CD8-positive, alpha-beta memory T cell (primary cell): Measurements from ENCODE around the gene POMGNT2. TPM values are rescaled to one million over a fixed set of nuclear protein-coding genes. Genes with fewer than 3 reads are reported as not detected.

Source experiments
- CTCF ChIA-PET: fragments of 350-600 bp; sonication (Branson Sonifier 250); formaldehyde crosslinking; loops from one replicate; lab custom pipeline; 2021; ENCODE audit warnings: antibody characterized with exemption; lab: Charles Lee
- POLR2A ChIA-PET: fragments of 350-600 bp; sonication (Branson Sonifier 250); formaldehyde crosslinking; loops from one replicate; lab custom pipeline; 2021; ENCODE audit warnings: antibody characterized with exemption; lab: Charles Lee
- DNase-seq, 5 donors: peaks; one replicate each; pipeline versions ENCODE4 v3.0.0 to v3.0.0-alpha.2; 2020 to 2022; ENCODE audit warnings: mixed read lengths in 1 of 5
- H3K27ac ChIP-seq: one replicate; pipeline ENCODE4 v1.7.0; 2013; ENCODE audit warnings: low read depth, mild to moderate bottlenecking, low read length, moderate library complexity
- H3K27me3 ChIP-seq: 2 replicates; pipeline ENCODE4 v1.7.0; 2013; ENCODE audit warnings: low read length, mild to moderate bottlenecking; ENCODE audit not compliant: insufficient read depth, poor library complexity, severe bottlenecking
- H3K36me3 ChIP-seq: 2 replicates; pipeline ENCODE4 v1.7.0; 2013; ENCODE audit warnings: mild to moderate bottlenecking, low read length, moderate library complexity; ENCODE audit not compliant: insufficient read depth
- H3K4me1 ChIP-seq: 2 replicates; pipeline ENCODE4 v1.7.0; 2013; ENCODE audit warnings: mild to moderate bottlenecking, low read length, moderate library complexity; ENCODE audit not compliant: insufficient read depth
- H3K4me3 ChIP-seq: 2 replicates; pipeline ENCODE4 v1.7.0; 2013; ENCODE audit warnings: mild to moderate bottlenecking, low read length
- H3K9me3 ChIP-seq: 2 replicates; pipeline ENCODE4 v1.7.0; 2013; ENCODE audit warnings: mild to moderate bottlenecking, low read length
- H3K27ac Mint-ChIP-seq, 8 donors: one replicate each; pipeline ENCODE4 v1.8.0; 2020 to 2021; ENCODE audit warnings: mixed read lengths in 8 of 8, mild to moderate bottlenecking in 6 of 8, inconsistent platforms in 3 of 8, moderate library complexity in 3 of 8
- H3K27me3 Mint-ChIP-seq, 2 donors: one replicate each; pipeline ENCODE4 v1.8.0; 2020 to 2021; ENCODE audit warnings: mixed read lengths in 2 of 2, mild to moderate bottlenecking in 1 of 2, moderate library complexity in 1 of 2
- H3K36me3 Mint-ChIP-seq, 3 donors: one replicate each; pipeline ENCODE4 v1.8.0; 2020 to 2021; ENCODE audit warnings: mixed read lengths in 3 of 3, inconsistent platforms in 1 of 3, mild to moderate bottlenecking in 1 of 3
- H3K4me1 Mint-ChIP-seq, 3 donors: one replicate each; pipeline ENCODE4 v1.8.0; 2020 to 2021; ENCODE audit warnings: mixed read lengths in 3 of 3, inconsistent platforms in 1 of 3, mild to moderate bottlenecking in 1 of 3
- H3K4me3 Mint-ChIP-seq, 7 donors: one replicate each; pipeline ENCODE4 v1.8.0; 2020 to 2021; ENCODE audit warnings: mixed read lengths in 7 of 7, mild to moderate bottlenecking in 6 of 7, moderate library complexity in 4 of 7, inconsistent platforms in 2 of 7
- H3K9me3 Mint-ChIP-seq, 5 donors: one replicate each; pipeline ENCODE4 v1.8.0; 2020 to 2022; ENCODE audit warnings: mixed read lengths in 5 of 5, mild to moderate bottlenecking in 3 of 5, moderate library complexity in 2 of 5, inconsistent platforms in 1 of 5
- polyA plus RNA-seq: library from polyadenylated mRNA; unstranded; fragments of 300-500 nt; fragmentation: Illumina TruSeq; gene quantifications from one replicate; pipeline ENCODE4 v1.2.3, GENCODE V29; 2021
- total RNA-seq, 2 experiments: library from RNA; stranded (reverse); gene quantifications; one replicate each; pipeline ENCODE4 v1.2.3, GENCODE V29; 2021

Gene POMGNT2
- total and polyA plus RNA-seq, 3 experiments from 2014 or later = 9.7 to 11.0 (median 10.0) TPM

DNA sequence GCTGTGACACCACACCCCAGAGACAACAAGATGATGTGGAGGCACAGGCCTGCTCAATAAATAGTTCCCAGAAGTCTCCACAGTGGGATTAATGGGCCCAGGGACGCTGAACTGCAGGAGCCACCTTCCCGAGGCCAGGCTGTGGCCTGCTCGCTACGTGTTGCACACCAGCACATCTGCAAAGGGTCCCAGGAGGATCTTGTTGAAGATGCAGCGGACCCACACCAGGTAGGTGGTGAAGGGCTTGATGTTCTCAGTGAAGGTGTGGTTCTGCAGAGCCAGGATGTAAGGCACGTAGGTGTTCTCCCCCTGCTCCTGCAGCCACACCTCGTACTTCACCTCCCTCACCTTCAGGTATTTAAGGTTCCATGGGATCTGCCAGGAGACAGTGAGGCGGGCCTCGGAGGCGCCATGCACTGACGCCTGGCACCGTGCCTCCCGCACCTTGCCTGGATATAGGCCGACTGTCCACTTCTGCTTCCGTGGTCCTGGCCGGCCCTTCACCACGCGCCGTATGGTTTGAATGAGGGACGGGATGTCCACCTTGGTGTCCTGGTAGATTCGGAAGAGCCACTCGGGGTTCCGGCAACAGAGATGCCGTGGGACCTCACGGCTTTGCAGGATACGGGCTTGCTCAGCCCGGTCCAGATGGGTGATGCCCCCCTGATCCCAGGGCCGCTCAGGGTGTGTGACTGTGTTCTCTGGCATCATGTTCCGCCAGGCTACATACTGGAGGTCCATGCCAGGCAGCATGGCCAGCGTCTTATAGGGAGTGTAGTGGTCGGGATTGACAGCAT lies 26.1 kb downstream of the POMGNT2 start:
- no peak overlapping the region for H3K27ac Mint-ChIP-seq
- peaks cover 0 to 10% (median 5%) of the 10 kb centered on the region in 5 donors for H3K9me3 Mint-ChIP-seq
- H3K36me3 ChIP-seq = peaks cover 3% of the 10 kb centered on the region
- peaks cover 0 to 3% (median 0%) of the 10 kb centered on the region in 3 donors for H3K4me1 Mint-ChIP-seq
- H3K4me3 ChIP-seq = no peak overlapping the region
- H3K4me1 ChIP-seq = no peaks in the 10 kb centered on the region
- no peak for DNase-seq
- POLR2A ChIA-PET = no interaction called here
- H3K27me3 ChIP-seq = no peaks in the 10 kb centered on the region
- CTCF ChIA-PET = no interaction called here
- H3K4me3 Mint-ChIP-seq = no peak overlapping the region
- H3K9me3 ChIP-seq = no peaks in the 10 kb centered on the region
- H3K27ac ChIP-seq = no peak overlapping the region
- peaks cover 48 to 65% (median 52%) of the 10 kb centered on the region in 3 donors for H3K36me3 Mint-ChIP-seq
- H3K27me3 Mint-ChIP-seq = no peaks in the 10 kb centered on the region

DNA sequence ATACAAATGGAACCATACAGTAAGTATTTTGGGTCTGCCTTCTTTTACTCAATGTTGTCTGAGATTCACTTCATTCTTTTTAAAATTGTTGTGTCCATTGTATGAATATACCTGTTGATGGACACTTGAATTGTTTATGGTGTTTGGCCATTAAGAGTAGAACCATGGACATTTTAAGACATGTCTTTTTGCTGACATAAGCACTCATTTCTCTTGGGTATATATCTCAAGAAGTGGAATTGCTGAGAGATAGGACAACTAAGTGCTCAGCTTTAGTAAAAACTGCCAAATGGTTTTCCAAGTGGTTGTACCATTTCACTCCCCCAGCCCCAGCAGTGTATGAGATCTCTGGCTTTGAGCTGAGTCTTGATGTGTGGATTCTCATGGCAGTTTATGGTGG lies 28.2 kb downstream of the POMGNT2 start:
- Mint-ChIP-seq H3K36me3 (peaks cover 33 to 51% (median 37%) of the 10 kb centered on the region in 3 donors), H3K4me1 (no peaks in the 10 kb centered on the region), H3K9me3 (peaks cover 0 to 5% (median 2%) of the 10 kb centered on the region in 5 donors), H3K27ac (no peak overlapping the region), H3K4me3 (no peak overlapping the region), H3K27me3 (peaks cover 0 to 1% of the 10 kb centered on the region in 2 donors)
- Histone ChIP-seq H3K27ac (no peak overlapping the region), H3K4me1 (no peaks in the 10 kb centered on the region), H3K4me3 (no peak overlapping the region), H3K9me3 (no peaks in the 10 kb centered on the region), H3K36me3 (peaks cover 3% of the 10 kb centered on the region), H3K27me3 (no peaks in the 10 kb centered on the region)
- POLR2A ChIA-PET = no interaction called here
- no peak for DNase-seq
- CTCF ChIA-PET = no interaction called here

DNA sequence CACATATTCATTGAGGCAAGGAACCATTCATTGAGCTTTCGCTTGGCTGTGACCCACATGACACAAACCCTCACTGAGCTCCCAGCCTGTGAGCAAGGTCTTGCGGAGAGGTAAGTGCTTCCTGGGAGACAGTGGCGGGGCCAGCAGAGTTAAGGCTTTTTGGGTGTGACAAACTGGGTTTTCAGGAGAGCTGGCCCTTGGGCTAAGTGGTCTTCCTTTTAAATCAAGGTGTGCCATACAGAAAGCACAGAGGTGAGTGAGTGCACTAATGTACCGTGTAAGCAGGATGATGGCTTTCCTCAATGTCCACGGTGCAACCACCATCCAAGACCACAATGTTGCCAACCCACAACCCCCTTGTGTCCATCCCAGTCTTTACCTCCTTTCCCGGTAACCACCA lies 28.6 kb downstream of the POMGNT2 start:
- ChIA-PET CTCF (no interaction called here), POLR2A (no interaction called here)
- DNase-seq = no peak
- H3K9me3 ChIP-seq = no peaks in the 10 kb centered on the region
- H3K27me3 ChIP-seq = no peaks in the 10 kb centered on the region
- Mint-ChIP-seq H3K27me3 (peaks cover 0 to 1% of the 10 kb centered on the region in 2 donors), H3K9me3 (peaks cover 0 to 2% (median 0%) of the 10 kb centered on the region in 5 donors), H3K4me1 (no peaks in the 10 kb centered on the region), H3K27ac (no peak overlapping the region), H3K4me3 (no peak overlapping the region), H3K36me3 (peaks cover 30 to 47% (median 33%) of the 10 kb centered on the region in 3 donors)
- no peak overlapping the region for H3K27ac ChIP-seq
- H3K4me3 ChIP-seq = no peak overlapping the region
- peaks cover 3% of the 10 kb centered on the region for H3K36me3 ChIP-seq
- H3K4me1 ChIP-seq = no peaks in the 10 kb centered on the region

DNA sequence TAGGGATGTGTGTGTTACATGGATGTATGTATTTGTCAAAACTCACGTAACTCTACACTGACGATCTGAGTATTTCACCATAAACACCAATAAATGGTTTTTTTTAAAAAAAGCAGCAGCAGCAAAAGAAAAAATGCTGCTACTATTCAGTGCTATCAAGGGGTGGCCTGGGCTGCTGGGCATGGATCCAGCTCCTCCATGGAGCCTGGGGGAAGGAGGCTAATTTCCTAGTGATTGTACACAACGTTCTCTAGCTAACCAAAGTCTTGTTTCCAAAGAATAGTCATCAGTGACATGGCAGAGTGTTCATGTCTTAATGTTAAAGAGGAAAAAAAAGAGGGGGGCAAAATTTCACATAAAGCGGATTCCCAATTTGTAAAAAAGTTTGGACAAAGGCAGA lies 29.0 kb downstream of the POMGNT2 start:
- Histone ChIP-seq H3K27me3 (no peaks in the 10 kb centered on the region), H3K9me3 (no peaks in the 10 kb centered on the region), H3K27ac (no peak overlapping the region), H3K36me3 (peaks cover 3% of the 10 kb centered on the region), H3K4me1 (no peaks in the 10 kb centered on the region), H3K4me3 (no peak overlapping the region)
- H3K36me3 Mint-ChIP-seq = peaks cover 28 to 43% (median 30%) of the 10 kb centered on the region in 3 donors
- H3K9me3 Mint-ChIP-seq = no peaks in the 10 kb centered on the region
- no peaks in the 10 kb centered on the region for H3K4me1 Mint-ChIP-seq
- ChIA-PET CTCF (no interaction called here), POLR2A (no interaction called here)
- peaks cover 0 to 1% of the 10 kb centered on the region in 2 donors for H3K27me3 Mint-ChIP-seq
- H3K4me3 Mint-ChIP-seq = no peak overlapping the region
- no peak overlapping the region for H3K27ac Mint-ChIP-seq
- no peak for DNase-seq

DNA sequence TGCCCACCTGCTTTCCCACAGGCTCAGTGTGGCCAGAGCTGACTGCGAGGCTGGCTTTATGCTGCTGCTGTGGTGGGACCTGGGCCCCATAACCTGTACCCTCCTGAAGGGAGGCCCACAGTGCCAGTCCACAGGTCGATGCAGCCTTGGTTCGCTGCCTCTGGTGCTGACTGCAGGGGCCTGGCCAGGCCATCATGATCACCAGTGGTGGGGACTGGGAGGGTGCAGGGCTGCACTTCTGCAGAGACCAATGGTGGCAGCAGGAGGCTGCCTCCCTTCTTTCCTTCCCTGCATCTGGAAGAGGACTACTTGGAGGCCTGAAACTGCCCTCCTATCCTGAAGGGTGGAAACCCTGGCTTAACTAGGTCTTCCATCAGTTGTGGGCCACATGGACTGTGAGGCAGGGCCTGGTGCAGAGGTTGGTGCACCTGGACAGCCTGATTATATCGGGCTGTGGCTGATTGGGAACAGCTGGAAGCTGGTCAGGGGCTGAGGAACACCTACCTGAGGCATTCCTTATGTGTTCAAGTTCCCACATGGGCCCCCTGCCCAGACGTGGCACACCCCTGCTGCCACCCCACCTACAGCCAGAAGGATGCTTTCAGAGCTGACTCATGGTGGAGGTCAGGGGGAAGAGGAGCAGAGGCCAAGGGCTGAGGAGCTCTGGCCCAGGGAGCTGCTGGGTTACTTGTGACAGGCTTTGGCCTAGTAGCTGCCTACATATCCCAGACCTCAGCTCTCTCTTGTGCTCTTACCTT lies 29.8 kb downstream of the POMGNT2 start:
- DNase-seq = no peak
- peaks cover 0 to 1% of the 10 kb centered on the region in 2 donors for H3K27me3 Mint-ChIP-seq
- H3K4me1 ChIP-seq = no peaks in the 10 kb centered on the region
- peak overlapping the region in 2 of 8 donors; percentile 8 to 57 for H3K27ac Mint-ChIP-seq
- peaks cover 3% of the 10 kb centered on the region for H3K36me3 ChIP-seq
- no peaks in the 10 kb centered on the region for H3K27me3 ChIP-seq
- peaks cover 25 to 35% (median 26%) of the 10 kb centered on the region in 3 donors for H3K36me3 Mint-ChIP-seq
- H3K9me3 ChIP-seq = no peaks in the 10 kb centered on the region
- H3K4me3 ChIP-seq = no peak overlapping the region
- ChIA-PET CTCF (no interaction called here), POLR2A (no interaction called here)
- H3K4me1 Mint-ChIP-seq = no peaks in the 10 kb centered on the region
- H3K27ac ChIP-seq = no peak overlapping the region
- no peaks in the 10 kb centered on the region for H3K9me3 Mint-ChIP-seq
- no peak overlapping the region for H3K4me3 Mint-ChIP-seq

DNA sequence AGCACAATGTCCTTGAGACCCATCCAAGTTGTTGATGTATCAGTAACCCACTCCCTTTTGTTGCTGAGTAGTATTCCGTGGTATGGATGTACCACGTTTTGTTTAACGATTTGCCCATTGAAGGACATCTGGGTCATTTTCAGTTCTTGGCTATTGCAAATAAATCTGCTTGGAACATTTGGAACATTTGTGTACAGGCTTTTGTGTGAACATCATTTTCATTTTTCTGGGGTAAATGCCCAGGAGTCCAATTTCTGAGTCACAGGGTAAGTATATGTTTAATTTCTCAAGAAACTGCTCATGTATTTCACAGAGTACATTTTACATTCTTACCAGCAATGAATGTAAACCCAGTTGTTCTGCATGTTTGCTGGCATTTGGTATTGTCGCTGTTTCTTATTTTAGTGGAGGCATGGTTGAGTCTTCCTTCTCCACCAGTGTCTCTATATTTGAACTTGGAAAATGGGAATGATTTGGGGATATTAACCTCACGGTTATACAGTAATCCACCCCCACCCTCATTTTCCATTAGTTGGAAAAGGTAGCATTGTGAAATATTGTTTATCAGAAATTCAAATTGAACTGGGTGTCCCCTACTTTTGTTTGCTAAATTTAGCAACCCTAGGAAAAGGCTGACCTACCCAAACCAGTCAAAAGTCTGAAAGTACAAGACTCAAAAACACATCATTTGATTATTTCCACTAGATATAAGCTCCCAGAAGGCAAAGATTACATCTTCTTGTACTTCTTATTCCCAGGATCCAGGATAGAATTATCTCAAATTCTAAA lies 30.8 kb downstream of the POMGNT2 start:
- no peaks in the 10 kb centered on the region for H3K9me3 Mint-ChIP-seq
- H3K27ac Mint-ChIP-seq = peak overlapping the region in 1 of 8 donors; percentile 9
- H3K27ac ChIP-seq = no peak overlapping the region
- DNase-seq = no peak
- peaks cover 17 to 25% (median 20%) of the 10 kb centered on the region in 3 donors for H3K36me3 Mint-ChIP-seq
- H3K4me1 Mint-ChIP-seq = no peaks in the 10 kb centered on the region
- POLR2A ChIA-PET = no interaction called here
- no peak overlapping the region for H3K4me3 Mint-ChIP-seq
- H3K27me3 ChIP-seq = no peaks in the 10 kb centered on the region
- H3K36me3 ChIP-seq = peaks cover 3% of the 10 kb centered on the region
- H3K4me1 ChIP-seq = no peaks in the 10 kb centered on the region
- peaks cover 0 to 1% of the 10 kb centered on the region in 2 donors for H3K27me3 Mint-ChIP-seq
- CTCF ChIA-PET = no interaction called here
- no peak overlapping the region for H3K4me3 ChIP-seq
- H3K9me3 ChIP-seq = no peaks in the 10 kb centered on the region

DNA sequence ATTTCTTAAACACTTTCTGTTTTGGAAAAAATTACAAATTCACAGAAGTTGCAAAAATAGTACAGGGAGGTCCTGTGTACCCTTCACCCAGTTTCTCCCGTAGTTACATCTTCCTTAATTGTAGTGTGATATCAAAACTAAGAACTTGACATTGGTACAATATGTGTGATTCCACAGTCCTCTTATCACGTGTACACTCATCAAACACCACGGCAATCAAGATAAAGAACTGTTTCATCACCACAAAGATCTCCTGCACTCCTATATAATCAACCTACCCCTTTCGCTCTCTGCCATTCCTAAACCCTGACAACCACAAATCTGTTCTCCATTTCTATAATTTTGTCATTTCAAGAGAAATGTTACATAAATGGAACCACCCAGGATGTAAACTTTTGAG lies 31.4 kb downstream of the POMGNT2 start:
- H3K27me3 Mint-ChIP-seq = peaks cover 0 to 1% of the 10 kb centered on the region in 2 donors
- ChIA-PET POLR2A (no interaction called here), CTCF (no interaction called here)
- DNase-seq = no peak
- H3K4me1 ChIP-seq = no peaks in the 10 kb centered on the region
- no peak overlapping the region for H3K27ac ChIP-seq
- no peaks in the 10 kb centered on the region for H3K9me3 Mint-ChIP-seq
- no peak overlapping the region for H3K4me3 ChIP-seq
- no peaks in the 10 kb centered on the region for H3K9me3 ChIP-seq
- peaks cover 3% of the 10 kb centered on the region for H3K36me3 ChIP-seq
- H3K4me3 Mint-ChIP-seq = no peak overlapping the region
- no peaks in the 10 kb centered on the region for H3K27me3 ChIP-seq
- peaks cover 14 to 19% (median 16%) of the 10 kb centered on the region in 3 donors for H3K36me3 Mint-ChIP-seq
- H3K4me1 Mint-ChIP-seq = no peaks in the 10 kb centered on the region
- H3K27ac Mint-ChIP-seq = peak overlapping the region in 2 of 8 donors; percentile 2 to 9
